ENCODE data around the gene NEDD8. TPM values are rescaled to one million over a fixed set of nuclear protein-coding genes. Genes with fewer than 3 reads are reported as not detected.
A peak's percentile ranks its signal among the peaks of the same experiment; 100 is the strongest.
"Not testable (repeated sequence)": the region's sequence is repeated elsewhere in the genome, so short reads cannot be mapped to it uniquely, and the experiment has no call there.

Gene NEDD8
- total RNA-seq, 1 donor from 2014 or later = 154 TPM

DNA sequence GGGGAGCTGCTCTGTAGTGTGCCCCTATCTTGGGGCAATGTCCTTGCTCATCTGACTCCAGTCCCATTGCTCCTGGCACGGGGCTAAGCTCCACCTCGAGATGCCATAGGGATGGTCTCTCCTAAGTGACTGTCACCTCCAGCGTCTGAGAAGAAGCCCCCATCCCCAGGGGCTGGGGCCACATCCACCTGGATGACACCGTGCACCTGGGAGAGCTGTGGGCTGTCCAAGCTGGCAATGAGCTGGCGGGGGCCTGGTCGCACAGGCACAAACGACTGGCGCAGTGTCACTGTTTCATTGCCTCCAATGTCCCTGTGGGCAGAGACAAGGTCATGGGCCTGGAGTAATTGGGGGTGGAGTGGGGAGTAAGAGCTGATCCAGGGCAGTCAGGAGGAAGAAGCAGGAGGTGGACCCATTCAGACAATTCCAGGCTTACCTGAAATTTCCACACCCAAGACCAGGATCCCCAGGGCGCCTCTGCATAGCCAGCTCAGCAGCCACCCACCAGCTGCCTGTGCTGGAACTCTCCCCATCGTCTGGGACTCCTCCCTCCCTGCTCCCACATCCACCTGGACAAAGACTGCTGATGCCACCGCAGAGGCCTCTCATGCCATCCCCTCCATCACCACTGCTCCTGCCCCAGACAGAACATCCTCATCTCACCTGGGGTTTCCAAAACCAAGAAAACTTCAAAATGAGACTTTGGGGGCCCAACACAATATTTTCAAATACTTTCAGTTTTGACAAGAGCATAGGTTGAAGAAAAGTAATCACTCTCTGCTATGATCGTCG lies 17.3 kb upstream of the NEDD8 start:
- Mint-ChIP-seq H3K4me3 (ENCODE audit: unreplicated experiment) (no peak overlapping the region), H3K27ac (ENCODE audit: unreplicated experiment) (no peak overlapping the region), H3K27me3 (ENCODE audit: unreplicated experiment) (peaks cover 14% of the 10 kb centered on the region), H3K9me3 (ENCODE audit: unreplicated experiment) (no peaks in the 10 kb centered on the region), H3K36me3 (ENCODE audit: low read depth, unreplicated experiment) (no peaks in the 10 kb centered on the region), H3K4me1 (ENCODE audit: unreplicated experiment) (no peaks in the 10 kb centered on the region)
- TF ChIP-seq, protein P1, sequence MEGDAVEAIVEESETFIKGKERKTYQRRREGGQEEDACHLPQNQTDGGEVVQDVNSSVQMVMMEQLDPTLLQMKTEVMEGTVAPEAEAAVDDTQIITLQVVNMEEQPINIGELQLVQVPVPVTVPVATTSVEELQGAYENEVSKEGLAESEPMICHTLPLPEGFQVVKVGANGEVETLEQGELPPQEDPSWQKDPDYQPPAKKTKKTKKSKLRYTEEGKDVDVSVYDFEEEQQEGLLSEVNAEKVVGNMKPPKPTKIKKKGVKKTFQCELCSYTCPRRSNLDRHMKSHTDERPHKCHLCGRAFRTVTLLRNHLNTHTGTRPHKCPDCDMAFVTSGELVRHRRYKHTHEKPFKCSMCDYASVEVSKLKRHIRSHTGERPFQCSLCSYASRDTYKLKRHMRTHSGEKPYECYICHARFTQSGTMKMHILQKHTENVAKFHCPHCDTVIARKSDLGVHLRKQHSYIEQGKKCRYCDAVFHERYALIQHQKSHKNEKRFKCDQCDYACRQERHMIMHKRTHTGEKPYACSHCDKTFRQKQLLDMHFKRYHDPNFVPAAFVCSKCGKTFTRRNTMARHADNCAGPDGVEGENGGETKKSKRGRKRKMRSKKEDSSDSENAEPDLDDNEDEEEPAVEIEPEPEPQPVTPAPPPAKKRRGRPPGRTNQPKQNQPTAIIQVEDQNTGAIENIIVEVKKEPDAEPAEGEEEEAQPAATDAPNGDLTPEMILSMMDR (IDR thresholded peaks at IDR 0.05; ENCODE audit: unreplicated experiment) = no peak
- no peak for DNase-seq (ENCODE audit: low spot score)

GRCh38 chr14:24247422-24247821 lies 15.3 kb upstream of the NEDD8 start:
- Mint-ChIP-seq H3K27ac (ENCODE audit: unreplicated experiment) (no peak overlapping the region), H3K9me3 (ENCODE audit: unreplicated experiment) (no peaks in the 10 kb centered on the region), H3K36me3 (ENCODE audit: low read depth, unreplicated experiment) (peaks cover 4% of the 10 kb centered on the region), H3K4me3 (ENCODE audit: unreplicated experiment) (no peak overlapping the region), H3K4me1 (ENCODE audit: unreplicated experiment) (peaks cover 5% of the 10 kb centered on the region), H3K27me3 (ENCODE audit: unreplicated experiment) (peaks cover 11% of the 10 kb centered on the region)
- TF ChIP-seq, protein P1 (IDR thresholded peaks at IDR 0.05; ENCODE audit: unreplicated experiment) = no peak
- no peak for DNase-seq (ENCODE audit: low spot score)

- Mint-ChIP-seq H3K36me3 (ENCODE audit: low read depth, unreplicated experiment) (peaks cover 4% of the 10 kb centered on the region), H3K9me3 (ENCODE audit: unreplicated experiment) (no peaks in the 10 kb centered on the region), H3K27me3 (ENCODE audit: unreplicated experiment) (peaks cover 11% of the 10 kb centered on the region), H3K4me1 (ENCODE audit: unreplicated experiment) (peaks cover 5% of the 10 kb centered on the region), H3K27ac (ENCODE audit: unreplicated experiment) (no peak overlapping the region), H3K4me3 (ENCODE audit: unreplicated experiment) (no peak overlapping the region)
- TF ChIP-seq, protein P1 (IDR thresholded peaks at IDR 0.05; ENCODE audit: unreplicated experiment) = no peak
- DNase-seq (ENCODE audit: low spot score) = no peak
Measured at GRCh38 chr14:24246765-24247212, 14.6 kb upstream of the NEDD8 start.

GRCh38 chr14:24245350-24245749 lies 13.2 kb upstream of the NEDD8 start:
- H3K27ac Mint-ChIP-seq (ENCODE audit: unreplicated experiment); H3K9me3 Mint-ChIP-seq (ENCODE audit: unreplicated experiment); H3K4me3 Mint-ChIP-seq (ENCODE audit: unreplicated experiment); DNase-seq (ENCODE audit: low spot score); H3K4me1 Mint-ChIP-seq (ENCODE audit: unreplicated experiment); H3K36me3 Mint-ChIP-seq (ENCODE audit: low read depth, unreplicated experiment): not testable (repeated sequence)
- H3K27me3 Mint-ChIP-seq (ENCODE audit: unreplicated experiment) = peaks cover 11% of the 10 kb centered on the region

DNA sequence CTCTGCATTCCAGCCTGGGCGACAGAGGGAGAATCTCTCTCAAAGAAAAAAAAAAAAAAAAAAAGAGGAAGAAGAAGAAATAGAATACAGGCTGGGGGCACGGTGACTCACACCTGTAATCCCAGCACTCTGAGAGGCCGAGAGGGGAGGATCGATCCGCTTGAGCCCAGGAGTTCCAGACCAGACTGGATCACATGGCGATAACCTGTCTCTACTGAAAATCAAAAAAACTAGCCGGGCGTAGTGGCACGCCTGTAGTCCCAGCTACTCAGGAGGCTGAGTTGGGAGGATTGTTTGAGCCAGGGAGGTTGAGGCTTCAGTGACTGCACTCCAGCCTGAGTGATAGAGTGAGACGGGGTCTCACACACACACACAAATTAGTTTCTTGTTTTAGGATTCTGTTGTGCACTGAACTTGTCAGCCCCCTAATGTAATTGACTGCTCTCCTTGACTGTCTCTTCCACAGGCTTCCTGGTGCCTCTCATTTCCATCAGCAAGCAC lies 11.2 kb upstream of the NEDD8 start:
- peaks cover 11% of the 10 kb centered on the region for H3K27me3 Mint-ChIP-seq (ENCODE audit: unreplicated experiment)
- H3K27ac Mint-ChIP-seq (ENCODE audit: unreplicated experiment) = peak overlapping the region; percentile 100
- no peaks in the 10 kb centered on the region for H3K9me3 Mint-ChIP-seq (ENCODE audit: unreplicated experiment)
- TF ChIP-seq, protein P1 (IDR thresholded peaks at IDR 0.05; ENCODE audit: unreplicated experiment) = no peak
- H3K4me3 Mint-ChIP-seq (ENCODE audit: unreplicated experiment) = peak overlapping the region; percentile 94
- DNase-seq (ENCODE audit: low spot score) = no peak
- peaks cover 7% of the 10 kb centered on the region for H3K4me1 Mint-ChIP-seq (ENCODE audit: unreplicated experiment)
- peaks cover 15% of the 10 kb centered on the region for H3K36me3 Mint-ChIP-seq (ENCODE audit: low read depth, unreplicated experiment)

Measured in endothelial cell (in vitro differentiated cells).